B cell (primary cell): Measurements from ENCODE around the gene MYOM3. TPM values are rescaled to one million over a fixed set of nuclear protein-coding genes. Genes with fewer than 3 reads are reported as not detected.
A peak's percentile ranks its signal among the peaks of the same experiment; 100 is the strongest.

Experiments used
- ATAC-seq: fragments of 200-7000 bp; cut with Tn5 transposase; one replicate; pipeline ENCODE4 v1.10.0; 2021; ENCODE audit warnings: low read depth, mild to moderate bottlenecking, moderate number of reproducible peaks, moderate library complexity
- CTCF ChIA-PET: fragments of 350-600 bp; sonication (Branson Sonifier 250); formaldehyde crosslinking; loops from one replicate; lab custom pipeline; 2021; ENCODE audit warnings: antibody characterized with exemption, inconsistent platforms; lab: Charles Lee
- POLR2A ChIA-PET: fragments of 350-600 bp; sonication (Branson Sonifier 250); formaldehyde crosslinking; loops from one replicate; lab custom pipeline; 2021; ENCODE audit warnings: antibody characterized with exemption; lab: Charles Lee
- DNase-seq: peaks from one replicate; pipeline ENCODE4 v3.0.0; 2013
- H2AFZ ChIP-seq: 2 replicates; pipeline ENCODE4 v1.6.1; 2012; ENCODE audit warnings: mild to moderate bottlenecking, low read depth, low read length; ENCODE audit not compliant: insufficient read depth, poor library complexity, severe bottlenecking
- H3K27ac ChIP-seq, 2 donors: 1 replicate in 1 of 2; 2 replicates in 1 of 2; pipeline ENCODE4 v1.5.1; 2012 to 2013; ENCODE audit warnings: low read length in 2 of 2, mild to moderate bottlenecking in 2 of 2, moderate library complexity in 1 of 2
- H3K27me3 ChIP-seq, 4 experiments: fragments of 200-600 bp in 1 of 4; sonication (generic) in 1 of 4; replicated peaks in 1 of 4; 1 replicate in 2 of 4; 2 replicates in 2 of 4; pipeline versions ENCODE4 v1.6.1 to v1.7.0; 2013 to 2016; ENCODE audit warnings: low read length in 3 of 4, mild to moderate bottlenecking in 2 of 4, mixed read lengths in 1 of 4, moderate library complexity in 1 of 4; ENCODE audit not compliant: insufficient read depth in 4 of 4, control insufficient read depth in 3 of 4; ENCODE audit errors: control extremely low read depth in 1 of 4
- H3K36me3 ChIP-seq, 2 experiments: replicated peaks in 1 of 2; 1 replicate in 1 of 2; 2 replicates in 1 of 2; pipeline versions ENCODE4 v1.6.1 to v1.7.1; 2013; ENCODE audit warnings: low read length in 1 of 2; ENCODE audit not compliant: insufficient read depth in 2 of 2, control insufficient read depth in 1 of 2; ENCODE audit errors: control extremely low read depth in 1 of 2, extremely low read depth in 1 of 2
- H3K4me1 ChIP-seq, 2 donors: fragments of 200-600 bp in 1 of 2; sonication (generic) in 1 of 2; 1 replicate in 1 of 2; 2 replicates in 1 of 2; pipeline versions ENCODE4 v1.5.1 to v1.6.1; 2013 to 2017; ENCODE audit warnings: low read length in 2 of 2; ENCODE audit not compliant: control insufficient read depth in 2 of 2, insufficient read depth in 2 of 2
- H3K4me2 ChIP-seq: replicated peaks from 2 replicates; pipeline ENCODE3; 2012; ENCODE audit warnings: mild to moderate bottlenecking, low read depth, low read length; ENCODE audit not compliant: poor library complexity, severe bottlenecking
- H3K4me3 ChIP-seq, 5 experiments: fragments of 200-600 bp in 1 of 5; sonication (generic) in 1 of 5; 1 replicate in 3 of 5; 2 replicates in 2 of 5; pipeline versions ENCODE4 v1.5.1 to v1.7.0; 2011 to 2016; ENCODE audit warnings: low read length in 4 of 5, mild to moderate bottlenecking in 4 of 5, low read depth in 2 of 5, control low read depth in 1 of 5, moderate library complexity in 1 of 5; ENCODE audit not compliant: insufficient read depth in 1 of 5; ENCODE audit errors: control extremely low read depth in 1 of 5, extremely low read depth in 1 of 5
- H3K79me2 ChIP-seq: fragments of 200-600 bp; sonication (generic); one replicate; pipeline ENCODE4 v1.6.0; 2016; ENCODE audit warnings: low read length; ENCODE audit not compliant: control insufficient read depth, insufficient read depth
- H3K9ac ChIP-seq: fragments of 200-600 bp; sonication (generic); 2 replicates; pipeline ENCODE4 v1.6.1; 2017; ENCODE audit warnings: mild to moderate bottlenecking, low read length, moderate library complexity
- H3K9me3 ChIP-seq, 3 donors: one replicate each; pipeline versions ENCODE4 v1.6.1 to v1.7.1; 2013; ENCODE audit warnings: low read length in 2 of 3; ENCODE audit not compliant: control insufficient read depth in 2 of 3, insufficient read depth in 1 of 3; ENCODE audit errors: control extremely low read depth in 1 of 3
- H4K20me1 ChIP-seq: 2 replicates; pipeline ENCODE4 v1.6.0; 2012; ENCODE audit warnings: mild to moderate bottlenecking, low read length; ENCODE audit not compliant: insufficient read depth, control insufficient read depth, poor library complexity, severe bottlenecking
- H3K27ac Mint-ChIP-seq: one replicate; pipeline ENCODE4 v1.8.0; 2021; ENCODE audit warnings: mixed read lengths
- H3K27me3 Mint-ChIP-seq: one replicate; pipeline ENCODE4 v1.8.0; 2021; ENCODE audit warnings: mixed read lengths
- H3K4me1 Mint-ChIP-seq: one replicate; pipeline ENCODE4 v1.8.0; 2021; ENCODE audit warnings: mixed read lengths
- H3K4me3 Mint-ChIP-seq: one replicate; pipeline ENCODE4 v1.8.0; 2021; ENCODE audit warnings: mixed read lengths
- H3K9me3 Mint-ChIP-seq: one replicate; pipeline ENCODE4 v1.8.0; 2022; ENCODE audit warnings: mixed read lengths; ENCODE audit not compliant: insufficient read depth
- CTCF ChIP-seq: fragments of 200-600 bp; IDR thresholded peaks from one replicate; pipeline ENCODE4 v1.8.0; 2022; ENCODE audit warnings: antibody characterized with exemption, mild to moderate bottlenecking
- EZH2 ChIP-seq: IDR thresholded peaks from 2 replicates; pipeline ENCODE4 v1.6.1; 2012; ENCODE audit warnings: borderline replicate concordance, low read depth, mild to moderate bottlenecking, moderate library complexity, low read length; ENCODE audit not compliant: insufficient read depth, poor library complexity, severe bottlenecking
- WGBS: methylation state at CpG from one replicate; pipeline ENCODE4 v1.1.5; 2013; ENCODE audit warnings: missing lambda C conversion rate; ENCODE audit not compliant: insufficient coverage; 5-methylcytosine and 5-hydroxymethylcytosine counted together
- intact Hi-C: fragments of 100-400 bp; cut with micrococcal nuclease; formaldehyde crosslinking; loops from one replicate; pipeline ENCODE4 v1.10.0; 2022
- polyA plus RNA-seq: library from polyadenylated mRNA; depleted of rRNA; stranded (reverse); fragments of >200 nt; gene quantifications from 2 replicates; pipeline ENCODE4 v1.2.3, GENCODE V29; 2012
- total RNA-seq, 2 donors: library from RNA; stranded (reverse); fragments of 120-200 nt in 1 of 2; gene quantifications; 1 replicate in 1 of 2; 2 replicates in 1 of 2; pipeline versions ENCODE4 v1.2.3 to v1.2.4, GENCODE V29; 2013 to 2022

The MYOM3 gene
- total and polyA plus RNA-seq, 2 donors (not counting 1 experiment from before 2014, with no cell fraction given) = not detected

- H3K4me2 ChIP-seq = no peak overlapping the region
- WGBS = 84% methylated on average over 7 of the region's 7 CpGs
- peaks cover 0 to 4% (median 1%) of the 10 kb centered on the region in 4 experiments for H3K27me3 ChIP-seq
- no peak for TF ChIP-seq EZH2
- no peak for TF ChIP-seq CTCF
- ChIA-PET POLR2A (no interaction called here), CTCF (interaction anchor here (0.6 to 5.0 kb wide), 17 partner anchors 8 to 615 kb away, joined by 3 to 60 read pairs (median 4); partner anchors contain the start of gene NIPAL3)
- DNase-seq (no peak), ATAC-seq (no peak)
- peaks cover 0 to 3% of the 10 kb centered on the region in 2 donors for H3K4me1 ChIP-seq
- H4K20me1 ChIP-seq = no peaks in the 10 kb centered on the region
- intact Hi-C loops = loop anchor here (1.0 to 2.0 kb wide), 3 partner anchors 79 to 515 kb away; no protein-coding TSS in a partner anchor
- no peak overlapping the region for H3K4me3 Mint-ChIP-seq
- H3K4me1 Mint-ChIP-seq = peaks cover 4% of the 10 kb centered on the region
- no peaks in the 10 kb centered on the region for H3K36me3 ChIP-seq
- H2AFZ ChIP-seq = no peak overlapping the region
- no peaks in the 10 kb centered on the region for H3K9me3 ChIP-seq
- no peak overlapping the region for H3K27ac ChIP-seq
- peaks cover 8% of the 10 kb centered on the region for H3K27me3 Mint-ChIP-seq
- no peak overlapping the region for H3K4me3 ChIP-seq
- no peak overlapping the region for H3K9ac ChIP-seq
- H3K79me2 ChIP-seq = no peaks in the 10 kb centered on the region
- no peaks in the 10 kb centered on the region for H3K9me3 Mint-ChIP-seq
- no peak overlapping the region for H3K27ac Mint-ChIP-seq
These were observed 40.0 kb downstream of the MYOM3 start for GRCh38 chr1:24071941-24072340.

- Histone ChIP-seq H3K4me3 (no peak overlapping the region), H3K36me3 (no peaks in the 10 kb centered on the region), H3K4me2 (peak overlapping the region; percentile 33), H3K27me3 (peaks cover 0 to 4% (median 1%) of the 10 kb centered on the region in 4 experiments), H3K27ac (no peak overlapping the region), H2AFZ (peak overlapping the region; percentile 58), H4K20me1 (no peaks in the 10 kb centered on the region), H3K79me2 (no peaks in the 10 kb centered on the region), H3K9ac (no peak overlapping the region), H3K4me1 (peaks cover 0 to 3% of the 10 kb centered on the region in 2 donors), H3K9me3 (no peaks in the 10 kb centered on the region)
- DNase-seq (peak; percentile 82), ATAC-seq (peak; percentile 88)
- ChIA-PET CTCF (interaction anchor here (0.6 to 5.0 kb wide), 27 partner anchors 9 to 764 kb away, joined by 3 to 60 read pairs (median 3); no protein-coding TSS in a partner anchor), POLR2A (no interaction called here)
- Mint-ChIP-seq H3K27me3 (peaks cover 8% of the 10 kb centered on the region), H3K27ac (no peak overlapping the region), H3K4me3 (no peak overlapping the region), H3K9me3 (no peaks in the 10 kb centered on the region), H3K4me1 (peaks cover 4% of the 10 kb centered on the region)
- intact Hi-C loops = loop anchor here (1.0 to 2.0 kb wide), 3 partner anchors 80 to 516 kb away; no protein-coding TSS in a partner anchor
- WGBS = 25% methylated on average over 10 of the region's 15 CpGs
- TF ChIP-seq EZH2 = no peak
- peak; percentile 93 for TF ChIP-seq CTCF
These were observed 41.0 kb downstream of the MYOM3 start for GRCh38 chr1:24070821-24071393.
